Left lobe of liver (tissue), 2 donors: ENCODE data around the gene STX1B. TPM values are rescaled to one million over a fixed set of nuclear protein-coding genes. Genes with fewer than 3 reads are reported as not detected.

ENCODE experiments used
- ATAC-seq: fragments of 200-7000 bp; cut with Tn5 transposase; one replicate; pipeline ENCODE4 v1.9.1; 2020; ENCODE audit warnings: mild to moderate bottlenecking, moderate library complexity
- DNase-seq: peaks from one replicate; pipeline ENCODE4 v3.0.0-alpha.2; 2020; ENCODE audit warnings: low spot score
- total RNA-seq: library from RNA; stranded (reverse); gene quantifications from one replicate; pipeline ENCODE4 v1.2.1, GENCODE V29; 2021
- donor health status: DM: no; HTN: no; CAD: no; lungs with moderate emphysema.
- donor health status: DM: no; HTN: yes; CAD: no.

STX1B gene
- total RNA-seq, 1 donor from 2014 or later: 4.2 TPM

GRCh38 chr16:30980434-30980833, 30.0 kb downstream of the STX1B start:
- DNase-seq (no peak), ATAC-seq (no peak)

GRCh38 chr16:30980023-30980371, 30.4 kb downstream of the STX1B start:
- no peak for DNase-seq
- no peak for ATAC-seq

- no peak for DNase-seq
- ATAC-seq: no peak
Observed at GRCh38 chr16:30979170-30980022, 31.0 kb downstream of the STX1B start.

GRCh38 chr16:30977502-30977901, 32.9 kb downstream of the STX1B start:
- no peak for ATAC-seq
- DNase-seq: no peak

GRCh38 chr16:30976486-30976885, 34.0 kb downstream of the STX1B start:
- ATAC-seq (no peak), DNase-seq (no peak)

- ATAC-seq: no peak
- DNase-seq: no peak
Observed at GRCh38 chr16:30974348-30974747, 36.1 kb downstream of the STX1B start.

GRCh38 chr16:30972872-30973271, 37.6 kb downstream of the STX1B start:
- no peak for DNase-seq
- ATAC-seq: no peak

- no peak for ATAC-seq
Observed at GRCh38 chr16:30971298-30971697, 39.1 kb downstream of the STX1B start.

GRCh38 chr16:30969246-30969842, 41.1 kb downstream of the STX1B start:
- ATAC-seq (no peak), DNase-seq (no peak)

More at GRCh38 chr16:30971298-30971697, 39.1 kb downstream of the STX1B start:
- no peak for DNase-seq

- ATAC-seq (no peak), DNase-seq (no peak)
Observed at GRCh38 chr16:30967795-30968194, 42.6 kb downstream of the STX1B start.

GRCh38 chr16:30966033-30966619, 44.3 kb downstream of the STX1B start:
- no peak for DNase-seq
- ATAC-seq: no peak

- no peak for ATAC-seq
- DNase-seq: no peak
Observed at GRCh38 chr16:30965436-30965835, 45.0 kb downstream of the STX1B start.

GRCh38 chr16:30964574-30965226, 45.7 kb downstream of the STX1B start:
- no peak for ATAC-seq
- no peak for DNase-seq

- DNase-seq (no peak), ATAC-seq (no peak)
Observed at GRCh38 chr16:30963925-30964511, 46.4 kb downstream of the STX1B start.

GRCh38 chr16:30961384-30961783, 49.1 kb downstream of the STX1B start:
- ATAC-seq: no peak
- no peak for DNase-seq

GRCh38 chr16:30958175-30959079, 52.0 kb downstream of the STX1B start:
- peak; percentile 26 for ATAC-seq
- DNase-seq: no peak

- peak; percentile 96 for DNase-seq
- peak; percentile 86 for ATAC-seq
Observed at GRCh38 chr16:30957456-30958174, 52.8 kb downstream of the STX1B start, which contains the start of gene SETD1A. Gene SETD1A (plus strand): TSS chr16:30957754. CDS start chr16:30958732, 978 bp downstream.

- DNase-seq: peak; percentile 86
- peak; percentile 70 for ATAC-seq
Observed at GRCh38 chr16:30956601-30957455, 53.6 kb downstream of the STX1B start.
